ENCODE measurements around the gene PTGFR. TPM values are rescaled to one million over a fixed set of nuclear protein-coding genes. Genes with fewer than 3 reads are reported as not detected.

Gene PTGFR
- total RNA-seq, 2 donors from 2014 or later = 0.35 to 1.1 TPM

DNA sequence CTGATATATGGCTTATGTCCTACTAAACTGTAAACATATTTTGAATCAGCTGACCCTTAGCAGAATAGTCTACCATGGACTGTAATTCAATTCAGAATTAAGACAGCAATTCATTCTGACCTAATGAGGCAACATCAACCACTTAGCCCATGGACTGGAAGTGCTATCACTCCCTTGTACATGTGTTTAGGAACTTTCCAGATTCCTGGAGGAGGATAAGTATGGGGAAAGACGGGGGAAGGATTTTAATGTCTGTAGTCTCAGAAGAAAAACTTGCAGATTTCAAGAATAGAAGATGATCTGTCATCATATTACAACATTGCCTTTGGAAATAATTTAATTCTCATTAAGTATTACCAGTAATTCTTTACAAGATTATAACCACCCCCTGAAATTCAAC, 56.3 kb downstream of the PTGFR start:
- no peak overlapping the region for H3K4me3 ChIP-seq
- TF ChIP-seq, protein P1, sequence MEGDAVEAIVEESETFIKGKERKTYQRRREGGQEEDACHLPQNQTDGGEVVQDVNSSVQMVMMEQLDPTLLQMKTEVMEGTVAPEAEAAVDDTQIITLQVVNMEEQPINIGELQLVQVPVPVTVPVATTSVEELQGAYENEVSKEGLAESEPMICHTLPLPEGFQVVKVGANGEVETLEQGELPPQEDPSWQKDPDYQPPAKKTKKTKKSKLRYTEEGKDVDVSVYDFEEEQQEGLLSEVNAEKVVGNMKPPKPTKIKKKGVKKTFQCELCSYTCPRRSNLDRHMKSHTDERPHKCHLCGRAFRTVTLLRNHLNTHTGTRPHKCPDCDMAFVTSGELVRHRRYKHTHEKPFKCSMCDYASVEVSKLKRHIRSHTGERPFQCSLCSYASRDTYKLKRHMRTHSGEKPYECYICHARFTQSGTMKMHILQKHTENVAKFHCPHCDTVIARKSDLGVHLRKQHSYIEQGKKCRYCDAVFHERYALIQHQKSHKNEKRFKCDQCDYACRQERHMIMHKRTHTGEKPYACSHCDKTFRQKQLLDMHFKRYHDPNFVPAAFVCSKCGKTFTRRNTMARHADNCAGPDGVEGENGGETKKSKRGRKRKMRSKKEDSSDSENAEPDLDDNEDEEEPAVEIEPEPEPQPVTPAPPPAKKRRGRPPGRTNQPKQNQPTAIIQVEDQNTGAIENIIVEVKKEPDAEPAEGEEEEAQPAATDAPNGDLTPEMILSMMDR (IDR thresholded peaks at IDR 0.05) = no peak

DNA sequence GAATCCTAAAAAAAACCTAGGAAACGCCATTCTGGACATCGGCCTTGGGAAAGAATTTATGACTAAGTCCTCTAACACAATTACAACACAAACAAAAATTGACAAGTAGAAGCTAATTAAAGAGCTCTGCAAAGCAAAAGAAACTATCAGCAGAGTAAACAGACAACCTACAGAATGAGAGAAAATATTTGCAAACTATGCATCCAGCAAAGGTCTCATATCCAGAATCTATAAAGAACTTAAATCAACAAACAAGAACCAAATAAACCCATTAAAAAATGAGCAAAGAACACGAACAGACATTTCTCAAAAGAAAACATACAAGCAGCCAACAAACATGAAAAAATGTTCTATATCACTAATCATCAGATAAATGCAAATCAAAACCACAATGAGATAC, 58.6 kb downstream of the PTGFR start:
- H3K27me3 ChIP-seq = no peaks in the 10 kb centered on the region
- no peak overlapping the region for H3K4me3 ChIP-seq
- no peak for DNase-seq
- H3K27ac ChIP-seq = no peak overlapping the region
- no peak overlapping the region for H3K9ac ChIP-seq (ENCODE audit: low read depth in 2 of 2, low read length in 2 of 2)
- H3K36me3 ChIP-seq = no peaks in the 10 kb centered on the region
- H3K9me3 ChIP-seq = no peaks in the 10 kb centered on the region
- intact Hi-C loops (cut with DNase I) = no loop called here
- TF ChIP-seq, protein P1 (IDR thresholded peaks at IDR 0.05) = no peak
- no peaks in the 10 kb centered on the region for H3K4me1 ChIP-seq

More for the DNA sequence above, 56.3 kb downstream of the PTGFR start:
- no peaks in the 10 kb centered on the region for H3K4me1 ChIP-seq
- H3K27ac ChIP-seq = no peak overlapping the region
- H3K27me3 ChIP-seq = no peaks in the 10 kb centered on the region
- no peaks in the 10 kb centered on the region for H3K9me3 ChIP-seq
- H3K9ac ChIP-seq (ENCODE audit: low read depth in 2 of 2, low read length in 2 of 2) = no peak overlapping the region
- H3K36me3 ChIP-seq = no peaks in the 10 kb centered on the region
- intact Hi-C loops (cut with DNase I) = no loop called here
- no peak for DNase-seq

DNA sequence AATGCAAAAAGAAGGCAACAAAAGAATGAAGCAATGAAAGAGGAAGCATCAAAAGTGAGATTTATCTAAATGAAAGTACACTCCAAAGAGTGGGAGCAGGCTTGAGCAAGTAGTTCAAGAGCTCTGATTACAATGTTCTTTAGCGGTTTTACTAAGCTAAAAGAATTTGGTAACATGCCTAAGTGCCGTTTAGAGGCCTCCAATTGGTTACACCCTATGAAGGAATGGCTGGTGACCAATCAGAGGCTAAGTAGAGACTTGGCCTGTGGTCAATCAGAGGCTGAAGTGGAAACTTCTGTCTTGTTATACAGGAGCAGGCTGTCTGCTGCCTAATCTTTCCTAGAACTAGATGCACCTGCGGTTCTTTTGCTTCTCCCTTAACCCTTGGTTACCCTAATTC, 59.1 kb downstream of the PTGFR start:
- Histone ChIP-seq H3K36me3 (no peaks in the 10 kb centered on the region), H3K27me3 (no peaks in the 10 kb centered on the region), H3K27ac (no peak overlapping the region), H3K4me3 (no peak overlapping the region), H3K9ac (ENCODE audit: low read depth in 2 of 2, low read length in 2 of 2) (no peak overlapping the region), H3K4me1 (no peaks in the 10 kb centered on the region), H3K9me3 (no peaks in the 10 kb centered on the region)
- intact Hi-C loops (cut with DNase I) = no loop called here
- no peak for DNase-seq
- TF ChIP-seq, protein P1 (IDR thresholded peaks at IDR 0.05) = no peak

DNA sequence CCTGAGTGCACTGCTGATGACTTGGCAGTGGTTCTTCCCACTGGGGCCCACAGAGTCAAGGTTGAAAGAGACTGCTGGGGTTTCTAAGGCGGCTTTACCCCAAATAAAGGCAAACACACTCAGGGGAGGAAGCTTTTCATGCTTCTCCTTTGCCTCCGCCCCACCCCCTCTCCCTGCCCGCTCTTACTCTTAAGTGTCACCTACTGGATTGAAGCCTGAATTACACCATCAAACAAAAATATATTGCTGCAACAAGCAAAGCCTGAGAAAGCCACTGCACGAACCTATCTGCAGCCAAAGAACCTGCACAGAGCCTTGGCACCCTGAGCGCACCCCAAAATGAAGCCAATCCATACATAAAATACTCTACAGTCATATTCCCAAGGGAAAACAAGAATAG, 63.1 kb downstream of the PTGFR start:
- TF ChIP-seq, protein P1 (IDR thresholded peaks at IDR 0.05) = no peak
- intact Hi-C loops (cut with DNase I) = no loop called here
- Histone ChIP-seq H3K9me3 (no peaks in the 10 kb centered on the region), H3K4me1 (no peaks in the 10 kb centered on the region), H3K9ac (ENCODE audit: low read depth in 2 of 2, low read length in 2 of 2) (no peak overlapping the region), H3K36me3 (no peaks in the 10 kb centered on the region), H3K4me3 (no peak overlapping the region), H3K27ac (no peak overlapping the region), H3K27me3 (no peaks in the 10 kb centered on the region)
- DNase-seq = no peak

DNA sequence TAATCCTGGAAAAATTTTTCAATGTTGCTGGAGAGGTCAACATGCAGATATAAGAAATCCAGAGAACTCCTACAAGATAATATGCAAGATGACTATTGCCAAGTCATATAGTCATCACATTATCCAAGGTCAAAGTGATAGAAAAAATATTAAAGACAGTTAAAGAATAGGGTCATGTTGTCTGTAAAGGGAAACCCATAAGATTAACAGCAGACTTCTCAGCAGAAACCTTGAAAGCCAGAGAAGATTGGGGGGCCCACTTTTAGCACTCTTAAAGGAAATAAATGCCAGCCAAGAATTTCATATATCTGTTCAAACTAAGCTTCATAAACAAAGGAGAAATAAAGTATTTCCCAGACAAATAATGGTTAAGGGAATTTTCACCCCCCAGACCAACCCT, 64.1 kb downstream of the PTGFR start:
- no peaks in the 10 kb centered on the region for H3K9me3 ChIP-seq
- no peak overlapping the region for H3K4me3 ChIP-seq
- H3K36me3 ChIP-seq = no peaks in the 10 kb centered on the region
- no peaks in the 10 kb centered on the region for H3K27me3 ChIP-seq
- no peak overlapping the region for H3K27ac ChIP-seq
- DNase-seq = no peak
- no peak overlapping the region for H3K9ac ChIP-seq (ENCODE audit: low read depth in 2 of 2, low read length in 2 of 2)
- intact Hi-C loops (cut with DNase I) = no loop called here
- TF ChIP-seq, protein P1 (IDR thresholded peaks at IDR 0.05) = no peak
- H3K4me1 ChIP-seq = no peaks in the 10 kb centered on the region

DNA sequence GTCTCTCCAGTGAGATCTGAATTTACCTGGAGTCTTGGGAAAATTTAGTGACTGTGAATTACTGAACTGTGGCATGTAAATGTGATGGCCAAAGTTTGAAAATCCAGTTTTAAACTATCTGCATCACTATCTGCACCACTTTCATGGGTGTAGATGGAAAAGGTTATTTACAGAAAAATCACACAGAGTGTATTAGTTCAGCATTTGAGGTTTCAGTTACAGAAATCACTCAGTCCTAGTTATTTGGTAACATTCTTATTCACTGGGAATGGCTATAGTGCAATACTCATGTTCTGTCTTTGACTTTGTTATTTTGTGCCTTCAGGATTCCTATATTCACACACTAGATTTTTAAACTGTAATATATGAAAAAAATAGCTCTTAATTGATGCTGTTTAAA, 68.9 kb downstream of the PTGFR start:
- no peak overlapping the region for H3K4me3 ChIP-seq
- H3K4me1 ChIP-seq = no peaks in the 10 kb centered on the region
- no peak for DNase-seq
- no peak overlapping the region for H3K27ac ChIP-seq
- TF ChIP-seq, protein P1 (IDR thresholded peaks at IDR 0.05) = no peak
- H3K36me3 ChIP-seq = no peaks in the 10 kb centered on the region
- no peaks in the 10 kb centered on the region for H3K9me3 ChIP-seq
- intact Hi-C loops (cut with DNase I) = no loop called here
- no peak overlapping the region for H3K9ac ChIP-seq (ENCODE audit: low read depth in 2 of 2, low read length in 2 of 2)
- H3K27me3 ChIP-seq = no peaks in the 10 kb centered on the region
